AG09319 (cell line): ENCODE results near the gene SLC35F5.
A peak's percentile ranks its signal among the peaks of the same experiment; 100 is the strongest.

Experiments
- DNase-seq: peaks from one replicate; pipeline ENCODE4 v3.0.0-alpha.2; 2010; ENCODE audit warnings: low read depth; ENCODE audit errors: extremely low read depth
- TF ChIP-seq, protein P1 (sequence below): IDR thresholded peaks from 2 replicates; pipeline ENCODE4 v1.5.1; 2011; ENCODE audit warnings: low read depth, mild to moderate bottlenecking, inconsistent platforms, low read length, moderate library complexity

Gene SLC35F5, protein sequence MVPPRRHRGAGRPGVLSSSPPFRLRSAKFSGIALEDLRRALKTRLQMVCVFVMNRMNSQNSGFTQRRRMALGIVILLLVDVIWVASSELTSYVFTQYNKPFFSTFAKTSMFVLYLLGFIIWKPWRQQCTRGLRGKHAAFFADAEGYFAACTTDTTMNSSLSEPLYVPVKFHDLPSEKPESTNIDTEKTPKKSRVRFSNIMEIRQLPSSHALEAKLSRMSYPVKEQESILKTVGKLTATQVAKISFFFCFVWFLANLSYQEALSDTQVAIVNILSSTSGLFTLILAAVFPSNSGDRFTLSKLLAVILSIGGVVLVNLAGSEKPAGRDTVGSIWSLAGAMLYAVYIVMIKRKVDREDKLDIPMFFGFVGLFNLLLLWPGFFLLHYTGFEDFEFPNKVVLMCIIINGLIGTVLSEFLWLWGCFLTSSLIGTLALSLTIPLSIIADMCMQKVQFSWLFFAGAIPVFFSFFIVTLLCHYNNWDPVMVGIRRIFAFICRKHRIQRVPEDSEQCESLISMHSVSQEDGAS

GRCh38 chr2:113756355-113757137 lies at the start of gene SLC35F5:
TSS of gene SLC35F5 (minus strand) at chr2:113756642. CDS start at chr2:113756409, 233 bp downstream.
- DNase-seq = peak; percentile 79
- TF ChIP-seq, protein P1, sequence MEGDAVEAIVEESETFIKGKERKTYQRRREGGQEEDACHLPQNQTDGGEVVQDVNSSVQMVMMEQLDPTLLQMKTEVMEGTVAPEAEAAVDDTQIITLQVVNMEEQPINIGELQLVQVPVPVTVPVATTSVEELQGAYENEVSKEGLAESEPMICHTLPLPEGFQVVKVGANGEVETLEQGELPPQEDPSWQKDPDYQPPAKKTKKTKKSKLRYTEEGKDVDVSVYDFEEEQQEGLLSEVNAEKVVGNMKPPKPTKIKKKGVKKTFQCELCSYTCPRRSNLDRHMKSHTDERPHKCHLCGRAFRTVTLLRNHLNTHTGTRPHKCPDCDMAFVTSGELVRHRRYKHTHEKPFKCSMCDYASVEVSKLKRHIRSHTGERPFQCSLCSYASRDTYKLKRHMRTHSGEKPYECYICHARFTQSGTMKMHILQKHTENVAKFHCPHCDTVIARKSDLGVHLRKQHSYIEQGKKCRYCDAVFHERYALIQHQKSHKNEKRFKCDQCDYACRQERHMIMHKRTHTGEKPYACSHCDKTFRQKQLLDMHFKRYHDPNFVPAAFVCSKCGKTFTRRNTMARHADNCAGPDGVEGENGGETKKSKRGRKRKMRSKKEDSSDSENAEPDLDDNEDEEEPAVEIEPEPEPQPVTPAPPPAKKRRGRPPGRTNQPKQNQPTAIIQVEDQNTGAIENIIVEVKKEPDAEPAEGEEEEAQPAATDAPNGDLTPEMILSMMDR = no peak

DNA sequence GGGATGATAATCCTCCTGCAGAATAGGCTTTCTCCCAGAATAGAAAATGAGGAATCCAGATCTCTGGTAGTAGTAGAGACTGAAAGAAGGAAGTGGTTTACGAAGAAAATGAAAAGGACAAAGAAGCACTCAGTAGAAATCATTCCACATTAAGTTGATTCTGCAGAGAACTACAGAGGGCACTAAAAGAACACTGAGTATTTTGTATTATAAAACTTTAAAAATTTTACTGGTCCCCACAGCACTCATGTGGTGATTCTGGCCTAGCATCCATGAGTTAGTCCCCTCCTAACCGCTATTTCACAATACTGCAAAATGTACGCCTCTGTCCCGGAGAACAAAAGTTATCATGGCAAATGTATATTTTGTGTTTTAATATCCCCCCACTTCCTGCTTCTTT lies 42.9 kb upstream of the SLC35F5 start:
- TF ChIP-seq, protein P1 = peak; percentile 22
- DNase-seq = no peak

DNA sequence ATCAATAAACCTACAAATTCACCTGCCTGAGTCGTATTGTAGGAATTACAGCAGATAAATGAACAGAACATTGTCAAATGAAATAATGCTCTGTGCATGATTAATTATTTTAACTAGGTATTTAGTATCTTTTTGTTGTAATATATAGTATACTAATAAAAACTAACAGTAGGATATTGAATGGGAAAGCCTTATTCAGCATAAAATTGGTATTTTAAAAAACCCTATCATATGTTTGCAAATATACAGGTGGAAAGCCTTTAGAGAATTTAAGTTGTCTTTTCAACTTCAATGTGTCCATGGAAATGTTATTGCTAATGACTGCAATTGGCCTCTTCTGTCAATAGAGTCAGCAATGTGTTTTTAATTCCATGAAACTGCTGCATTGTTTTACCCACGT lies 40.8 kb upstream of the SLC35F5 start:
- TF ChIP-seq, protein P1 = no peak
- DNase-seq = no peak

- TF ChIP-seq, protein P1 = no peak
- DNase-seq = no peak
These were observed 40.2 kb upstream of the SLC35F5 start for GRCh38 chr2:113796592-113797175.

DNA sequence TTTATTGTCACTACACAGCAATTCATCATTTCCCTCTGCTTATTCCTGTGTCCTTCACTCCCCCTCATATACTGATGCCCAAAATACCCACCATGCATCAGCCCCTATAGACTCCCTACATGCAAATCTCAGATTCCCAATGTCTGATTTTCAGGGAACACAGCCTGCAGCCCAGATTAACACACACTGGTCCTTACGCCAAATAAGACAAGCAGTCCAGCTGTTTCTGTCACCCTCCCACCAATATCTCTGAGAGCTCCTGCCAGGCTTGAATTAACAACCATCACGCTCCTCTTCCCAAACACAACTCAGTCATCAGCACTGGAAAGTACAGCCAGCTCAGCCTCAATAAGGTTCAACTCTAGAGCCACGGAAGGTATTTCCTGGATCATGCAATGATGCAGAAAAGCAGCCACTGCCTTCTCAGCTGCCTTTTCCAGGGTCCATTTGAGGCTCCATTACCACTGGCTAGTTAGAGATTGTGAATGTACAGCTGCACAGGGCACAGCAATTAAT lies 39.0 kb upstream of the SLC35F5 start:
- TF ChIP-seq, protein P1 = no peak
- no peak for DNase-seq

GRCh38 chr2:113791697-113792590 lies 35.5 kb upstream of the SLC35F5 start:
- peak; percentile 42 for DNase-seq
- TF ChIP-seq, protein P1 = no peak
